HL-60/S4 treated with retinoic acid at 250 ng/mL for 4 days and 3 days (cell line): Measurements from ENCODE around the gene ANKRD65.
"Not testable (repeated sequence)": the region's sequence is repeated elsewhere in the genome, so short reads cannot be mapped to it uniquely, and the experiment has no call there.

Experiments used
- in situ Hi-C: fragments of 300-500 bp; cut with MboI; formaldehyde crosslinking; loops from 2 replicates; pipeline ENCODE4 v1.7.0; 2022; ENCODE audit warnings: low sequenced_read_pairs

Gene ANKRD65

DNA sequence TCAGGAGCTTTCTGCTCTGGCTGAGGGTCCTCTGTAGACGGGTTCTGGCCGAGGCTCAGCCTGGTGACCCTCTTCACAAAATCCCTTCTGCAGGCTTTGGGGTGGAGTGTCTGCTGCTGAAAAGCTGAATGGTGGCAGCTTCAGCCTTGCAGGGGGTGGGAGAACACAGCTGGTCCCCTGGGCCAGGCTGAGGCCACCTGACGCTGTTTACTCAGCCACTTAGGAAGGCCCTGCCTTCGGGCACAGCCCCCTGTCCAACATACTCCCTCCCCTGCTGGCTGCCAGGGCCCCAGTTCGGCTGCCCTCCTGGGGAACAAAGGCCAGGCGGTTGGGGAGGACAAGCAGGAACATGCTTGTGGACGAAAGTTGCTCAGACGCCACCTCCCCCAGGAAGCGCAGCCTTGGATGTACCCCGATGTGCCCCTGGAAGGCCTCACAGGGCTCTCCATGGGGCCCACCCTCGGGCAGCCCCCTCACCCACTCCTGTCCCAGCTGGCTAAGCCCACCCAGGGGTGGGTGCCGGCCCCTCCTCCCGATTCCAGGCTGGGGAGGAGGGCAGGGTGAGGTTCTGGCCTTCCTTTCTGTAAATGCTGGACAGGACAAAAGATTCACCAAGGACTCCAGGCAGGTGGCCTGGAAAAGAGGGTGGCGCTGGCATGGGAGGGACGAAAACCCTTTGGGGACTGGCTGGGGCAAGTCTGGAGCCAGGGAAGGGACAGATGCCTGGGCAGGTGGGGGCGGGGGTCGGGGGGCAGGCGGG is at the start of gene ANKRD65:
Gene ANKRD65, minus strand, starts transcription at position 130 of the 760 bp plus-strand sequence. CDS start 271 bp downstream, outside the sequence.
- in situ Hi-C loops, result no loop called here

DNA sequence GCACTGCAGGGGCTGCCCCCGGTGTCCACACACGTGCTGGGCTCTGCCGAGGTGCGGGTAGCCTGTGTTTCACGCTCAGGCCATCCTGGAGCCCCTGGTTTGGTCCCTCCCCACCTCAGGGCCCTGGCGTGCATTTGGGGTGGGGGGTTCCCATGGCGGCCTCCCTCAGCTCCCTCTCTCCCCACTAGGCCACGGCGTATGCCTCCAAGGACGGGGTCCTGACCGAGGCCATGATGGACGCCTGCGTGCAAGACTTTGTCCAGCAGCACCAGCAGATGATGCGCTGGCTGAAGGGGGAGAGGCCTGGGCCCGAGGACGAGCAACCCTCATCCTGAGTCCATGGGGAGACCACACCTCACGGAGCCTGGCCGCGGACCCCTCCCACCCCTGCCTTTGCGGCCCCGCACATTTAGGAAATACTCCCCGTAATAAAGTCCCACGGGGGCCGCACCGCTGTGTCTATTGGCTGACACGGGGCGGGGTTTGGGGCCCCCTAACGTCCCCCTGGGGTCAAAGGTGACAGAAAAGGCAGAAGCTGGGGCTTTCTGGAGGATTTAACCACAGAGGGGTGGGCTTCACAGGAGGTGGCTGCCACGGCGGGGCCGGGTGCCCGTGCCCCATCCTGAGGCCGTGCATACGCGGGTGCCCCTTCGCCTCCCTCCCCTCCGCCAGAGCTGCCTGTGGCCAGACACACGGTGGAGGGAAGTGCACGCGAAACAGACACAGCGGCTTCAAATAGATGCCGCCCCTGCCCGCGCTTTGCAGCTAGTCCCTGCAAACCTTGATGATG is 47.3 kb upstream of the ANKRD65 start:
- in situ Hi-C loops, result not testable (repeated sequence)

DNA sequence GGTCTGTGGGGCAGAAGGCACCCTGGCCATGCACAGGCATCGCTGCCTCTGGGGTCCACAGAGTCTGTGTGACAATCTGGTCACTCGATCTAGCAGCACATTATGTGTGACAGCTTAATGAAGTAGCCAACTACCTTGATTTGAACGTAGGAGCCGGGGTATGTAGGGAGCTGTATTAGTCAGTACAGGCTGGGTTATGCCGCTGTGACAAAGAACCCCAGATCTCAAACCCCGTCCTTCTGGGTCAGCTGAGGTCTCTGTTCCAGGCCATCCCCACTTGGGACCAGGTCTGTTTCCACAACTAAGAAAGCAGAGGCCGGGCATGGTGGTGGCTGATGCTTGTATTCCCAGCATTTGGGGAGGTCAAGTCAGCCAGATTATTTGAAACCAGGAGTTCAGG is 42.2 kb upstream of the ANKRD65 start:
- in situ Hi-C loops, result no loop called here

DNA sequence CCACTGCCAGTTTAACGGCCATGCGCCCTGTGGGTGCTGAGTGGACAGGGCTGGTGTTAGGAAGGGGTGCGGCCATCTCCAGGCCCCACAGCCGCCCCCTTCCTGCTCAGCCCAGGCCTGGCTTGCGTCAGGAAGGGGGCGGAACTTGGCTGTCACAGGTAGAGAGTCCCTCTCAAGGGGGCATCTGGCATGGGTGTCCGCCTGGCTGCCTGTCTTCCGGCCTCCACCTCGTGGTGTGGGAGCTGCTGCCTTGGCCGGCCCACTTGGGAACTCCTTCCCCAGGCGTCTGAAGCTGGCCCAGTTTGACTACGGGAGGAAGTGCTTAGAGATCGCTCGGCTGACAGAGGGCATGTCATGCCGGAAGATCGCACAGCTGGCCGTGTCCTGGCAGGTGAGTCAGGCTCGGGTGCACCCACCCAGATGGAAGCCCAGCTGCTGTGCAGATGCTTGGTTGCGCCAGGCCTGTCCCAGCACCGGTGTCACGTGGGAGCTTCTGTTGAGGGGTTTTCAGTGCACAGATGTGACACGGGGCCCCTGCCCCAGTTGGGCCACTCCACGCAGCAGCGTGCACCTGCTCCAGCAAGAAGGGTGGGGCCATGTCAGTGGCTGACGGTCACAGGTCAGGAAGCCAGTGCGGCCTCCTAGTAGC is 41.4 kb upstream of the ANKRD65 start:
- in situ Hi-C loops, result no loop called here

DNA sequence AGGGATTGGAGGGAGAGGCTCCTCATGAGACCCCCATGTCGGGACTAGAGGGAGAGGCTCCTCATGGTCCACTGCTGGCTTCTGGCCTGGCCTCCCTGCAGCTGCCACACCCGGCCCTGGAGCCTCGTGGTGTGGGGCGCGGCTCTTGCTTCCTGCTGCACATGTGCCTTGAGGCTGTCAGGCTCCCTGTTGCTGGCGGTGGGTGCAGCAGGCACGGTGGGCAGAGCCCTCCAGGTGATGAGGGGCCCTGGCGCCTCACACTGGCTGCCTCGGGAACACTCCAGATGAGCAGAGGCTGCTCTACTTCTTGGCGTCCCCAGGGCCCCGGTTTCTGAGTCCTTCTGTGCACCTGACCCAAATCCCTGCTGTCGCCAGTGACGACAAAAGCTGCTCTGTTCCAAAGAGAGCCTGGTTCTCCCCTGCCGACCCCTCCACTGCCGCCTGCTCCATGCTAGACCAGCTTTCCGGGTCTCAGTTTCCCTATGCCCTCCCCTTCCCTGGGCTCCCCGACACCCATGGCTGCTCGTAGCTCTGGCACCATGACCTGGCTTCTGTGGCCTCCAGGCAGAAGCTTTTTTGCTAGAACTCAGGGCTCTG is 40.7 kb upstream of the ANKRD65 start:
- in situ Hi-C loops, result no loop called here

DNA sequence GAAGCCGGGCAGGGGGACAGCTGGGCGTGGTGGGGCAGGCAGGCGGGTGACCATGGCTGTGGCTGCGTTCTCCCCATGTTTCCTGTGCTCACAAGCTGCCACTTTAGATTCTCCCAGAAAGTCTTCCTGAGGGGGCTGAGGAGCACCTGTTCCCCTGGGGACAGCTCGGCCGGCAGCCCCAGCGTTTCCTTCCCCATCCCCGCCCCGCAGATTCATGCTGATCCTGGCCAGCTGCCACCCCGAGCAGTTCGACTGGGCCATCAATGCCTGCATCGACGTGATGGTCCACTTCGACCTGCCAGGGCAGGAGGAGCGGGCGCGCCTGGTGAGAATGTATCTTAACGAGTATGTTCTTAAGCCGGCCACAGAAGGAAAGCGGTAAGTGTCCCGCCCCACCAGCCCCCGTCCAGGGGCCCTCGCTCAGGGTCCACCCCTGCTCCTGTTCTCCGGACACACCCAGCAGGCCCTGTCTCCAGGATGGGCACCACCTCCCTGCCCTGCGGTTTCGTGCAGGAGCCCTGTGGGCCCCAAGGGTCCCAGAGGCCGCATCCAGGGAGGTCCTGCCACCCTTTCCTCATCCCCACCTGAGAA is 39.6 kb upstream of the ANKRD65 start:
- in situ Hi-C loops, result no loop called here

DNA sequence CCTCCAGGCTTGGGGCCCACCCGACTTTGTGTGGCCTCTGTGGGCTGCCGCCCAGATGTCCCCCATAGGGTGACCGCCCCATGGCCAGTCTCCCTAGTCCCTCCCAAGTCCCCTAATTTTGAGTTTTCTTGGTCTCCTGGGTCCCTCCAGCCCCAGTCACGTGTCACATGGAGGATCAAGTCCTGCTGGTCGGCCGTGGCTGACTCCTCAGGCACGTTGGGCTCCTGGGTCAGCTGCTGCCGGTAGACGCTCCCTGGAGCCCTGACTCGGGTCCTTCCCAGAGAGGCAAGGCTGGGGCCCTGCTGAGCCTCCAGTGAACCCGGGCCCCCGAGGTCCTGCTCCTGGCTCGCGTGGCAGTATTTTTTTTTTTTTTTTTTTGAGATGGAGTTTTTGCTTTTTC is 38.6 kb upstream of the ANKRD65 start:
- in situ Hi-C loops, result not testable (repeated sequence)

DNA sequence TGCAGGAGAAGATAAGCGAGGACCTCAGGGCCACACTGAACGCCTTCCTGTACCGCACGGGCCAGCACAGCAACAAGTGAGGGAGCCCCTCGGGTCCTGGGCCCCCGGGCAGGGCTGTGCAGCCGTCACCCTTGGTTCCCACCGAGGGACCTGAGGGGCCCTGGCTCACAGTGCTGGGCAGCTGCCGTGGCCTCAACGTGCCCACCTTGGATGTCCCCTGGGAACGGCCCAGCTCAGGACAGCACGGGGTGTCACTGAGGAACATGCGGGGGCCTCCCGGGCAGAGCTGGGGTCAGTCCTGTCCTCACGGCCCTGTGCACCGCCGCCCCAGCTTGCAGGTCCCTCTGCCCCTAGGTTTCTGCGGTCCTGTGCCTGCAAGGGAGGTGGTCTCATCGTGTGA is 38.1 kb upstream of the ANKRD65 start:
- in situ Hi-C loops, result not testable (repeated sequence)

DNA sequence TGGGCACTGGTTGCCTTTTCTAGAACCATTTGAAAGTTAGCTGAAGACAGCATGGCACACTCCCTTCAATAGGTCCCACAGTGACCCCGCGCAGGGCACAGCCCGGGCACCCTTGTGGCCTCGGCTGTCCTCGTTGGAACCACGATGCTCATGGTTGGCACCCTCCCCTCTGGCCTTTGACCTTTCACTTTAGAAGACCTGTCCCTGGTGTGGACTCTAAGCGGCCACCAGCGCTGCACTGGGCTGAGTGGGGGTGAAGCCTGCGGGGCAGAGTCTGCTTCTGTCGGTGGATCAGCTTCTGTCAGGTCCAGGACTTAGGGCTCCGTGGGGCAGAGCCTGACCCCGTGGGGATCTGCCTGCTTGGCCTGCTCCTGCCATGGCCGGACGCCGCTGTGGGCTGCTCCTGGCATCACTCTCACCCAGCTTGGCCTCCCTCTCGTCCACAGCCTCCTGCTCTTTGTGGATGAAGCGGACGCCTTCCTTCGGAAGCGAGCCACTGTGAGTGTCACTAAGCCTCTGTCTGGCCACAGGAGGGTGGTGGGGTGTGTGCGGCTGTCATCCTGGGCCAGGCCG is 35.7 kb upstream of the ANKRD65 start:
- in situ Hi-C loops, result not testable (repeated sequence)

DNA sequence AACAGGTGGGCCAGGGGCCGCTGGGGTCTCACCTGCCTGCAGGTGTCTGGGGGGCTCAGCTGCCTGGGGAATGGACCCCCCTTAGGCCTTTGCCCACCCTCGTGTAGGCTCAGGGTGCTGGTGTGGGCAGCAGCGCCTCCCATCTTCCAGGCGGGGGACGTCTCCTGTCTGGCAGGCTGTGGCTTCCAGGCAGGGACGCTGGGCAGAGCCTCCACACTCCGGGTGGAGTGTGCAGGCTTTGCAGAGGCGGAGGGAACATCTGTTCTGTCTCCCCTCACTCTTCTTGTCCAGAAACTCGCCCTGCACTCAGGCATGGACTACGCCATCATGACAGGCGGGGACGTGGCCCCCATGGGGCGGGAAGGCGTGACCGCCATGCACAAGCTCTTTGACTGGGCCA is 34.9 kb upstream of the ANKRD65 start:
- in situ Hi-C loops, result not testable (repeated sequence)

DNA sequence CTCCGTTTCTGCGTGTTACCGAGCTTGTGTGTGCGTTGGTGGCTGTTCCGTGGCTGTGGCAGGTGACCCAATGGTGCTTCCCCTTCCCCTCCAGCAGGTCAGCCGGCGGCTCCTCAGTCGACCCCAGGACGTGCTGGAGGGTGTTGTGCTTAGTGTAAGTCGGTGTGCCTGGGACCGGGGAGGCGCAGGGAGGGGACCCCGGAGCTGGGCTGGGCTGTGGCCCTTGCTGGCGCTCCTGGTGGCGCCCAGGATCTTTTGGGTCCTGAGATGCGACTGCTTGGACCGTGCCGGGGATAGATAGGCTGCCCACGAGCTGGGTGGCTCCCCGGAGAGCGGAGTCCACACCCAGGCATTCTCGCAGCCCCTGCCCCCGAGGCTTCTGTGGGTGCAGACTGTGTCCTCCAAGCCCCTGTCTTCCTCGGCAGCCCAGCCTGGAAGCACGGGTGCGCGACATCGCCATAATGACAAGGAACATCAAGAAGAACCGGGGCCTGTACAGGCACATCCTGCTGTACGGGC is 34.3 kb upstream of the ANKRD65 start:
- in situ Hi-C loops, result no loop called here

DNA sequence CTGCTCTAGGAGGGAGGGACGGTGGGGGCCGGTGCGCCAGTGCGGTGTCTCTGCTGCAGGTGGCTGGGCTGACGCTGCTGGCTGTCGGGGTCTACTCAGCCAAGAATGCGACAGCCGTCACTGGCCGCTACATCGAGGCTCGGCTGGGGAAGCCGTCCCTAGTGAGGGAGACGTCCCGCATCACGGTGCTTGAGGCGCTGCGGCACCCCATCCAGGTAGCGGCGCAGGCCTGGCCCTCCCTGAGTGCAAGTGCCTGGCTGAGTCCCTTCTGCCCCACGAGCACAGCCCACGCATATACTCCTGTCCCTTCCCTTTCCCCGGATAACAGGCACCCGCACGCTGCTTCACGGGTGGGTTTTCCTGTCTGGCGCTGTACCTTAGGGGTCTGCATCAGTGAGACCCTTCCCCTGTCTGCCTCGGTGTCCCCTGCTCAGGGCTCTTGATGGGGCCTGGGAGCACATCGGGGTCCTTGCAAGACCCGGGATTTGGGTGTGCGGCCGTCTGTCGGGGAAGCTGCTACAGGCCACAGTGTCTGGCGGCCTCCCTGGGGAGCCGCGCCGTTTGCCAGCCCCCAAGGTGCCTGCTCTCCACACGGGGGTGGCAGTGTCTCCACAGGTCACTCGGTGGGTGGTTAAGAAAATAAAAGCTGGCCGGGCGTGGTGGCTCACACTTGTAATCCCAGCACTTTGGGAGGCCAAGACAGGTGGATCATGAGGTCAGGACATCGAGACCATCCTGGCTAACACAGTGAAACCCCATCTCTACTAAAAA is 33.4 kb upstream of the ANKRD65 start:
- in situ Hi-C loops, result not testable (repeated sequence)

DNA sequence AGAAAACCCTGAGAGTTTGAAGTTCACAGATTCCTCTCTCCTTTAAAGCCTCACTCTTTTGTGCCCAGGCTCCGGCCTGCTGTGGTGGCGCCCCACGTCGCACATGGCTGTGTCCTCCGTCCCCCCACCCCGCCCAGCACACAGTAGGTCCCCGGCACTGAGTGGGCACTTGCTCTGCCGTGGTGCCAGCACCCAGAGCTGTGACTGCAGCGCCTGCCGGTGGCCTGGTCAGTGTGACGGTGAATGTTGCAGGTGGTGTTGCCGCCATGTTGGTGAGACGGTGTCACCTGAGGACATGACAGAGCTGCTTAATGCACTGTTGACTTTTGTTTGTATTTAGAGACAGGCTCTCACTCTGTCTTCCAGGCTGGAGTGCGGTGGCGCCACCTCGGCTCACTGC is 31.8 kb upstream of the ANKRD65 start:
- in situ Hi-C loops, result no loop called here

DNA sequence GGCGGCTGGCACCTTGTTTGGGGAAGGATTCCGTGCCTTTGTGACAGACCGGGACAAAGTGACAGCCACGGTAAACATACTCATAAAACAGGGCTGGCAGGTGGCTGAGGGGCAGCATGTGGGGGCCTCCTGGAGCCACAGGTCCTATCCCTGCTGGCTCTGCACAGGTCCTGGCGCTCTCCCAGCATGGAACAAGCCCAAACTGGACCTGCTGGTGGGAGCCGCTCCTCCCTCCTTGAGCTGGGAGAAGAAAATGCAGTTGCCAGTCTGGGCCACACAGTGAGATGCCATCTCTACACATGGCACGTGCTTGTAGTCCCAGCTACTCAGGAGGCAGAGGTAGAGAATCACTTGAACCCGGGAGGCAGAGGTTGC is 31.3 kb upstream of the ANKRD65 start:
- in situ Hi-C loops, result not testable (repeated sequence)

DNA sequence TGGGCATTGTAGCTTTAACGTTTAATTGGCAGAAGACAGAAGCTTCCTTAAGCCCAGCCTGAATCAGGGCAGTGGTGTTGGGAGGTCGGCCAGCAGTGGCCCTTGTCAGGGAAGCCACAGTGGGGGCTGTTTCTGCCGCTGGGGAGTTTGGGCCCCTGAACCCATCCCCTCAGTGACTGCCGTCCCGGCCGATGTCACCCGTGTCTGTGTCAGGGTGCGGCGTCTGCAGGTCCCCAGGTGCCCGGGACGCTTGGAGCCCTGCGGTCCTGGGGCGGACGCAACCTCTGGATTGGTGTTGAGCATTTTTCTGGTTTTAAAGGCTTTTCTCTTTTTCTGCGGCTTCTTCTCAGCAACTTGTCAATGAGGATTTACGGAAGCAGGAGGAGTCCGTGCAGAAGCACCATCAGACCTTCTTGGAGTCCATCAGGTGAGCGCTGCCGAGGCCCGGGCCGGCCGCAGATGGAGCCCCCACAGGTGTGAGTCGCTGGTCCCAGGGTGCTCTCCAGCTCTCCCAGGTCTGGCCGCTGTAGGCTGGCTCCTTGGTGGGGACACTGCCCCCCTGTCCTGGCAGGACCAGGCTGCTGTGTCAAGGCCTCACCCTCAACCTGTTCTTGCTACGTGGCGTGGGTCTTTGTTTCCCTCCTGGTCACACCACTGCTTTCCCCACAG is 30.8 kb upstream of the ANKRD65 start:
- in situ Hi-C loops, result no loop called here

DNA sequence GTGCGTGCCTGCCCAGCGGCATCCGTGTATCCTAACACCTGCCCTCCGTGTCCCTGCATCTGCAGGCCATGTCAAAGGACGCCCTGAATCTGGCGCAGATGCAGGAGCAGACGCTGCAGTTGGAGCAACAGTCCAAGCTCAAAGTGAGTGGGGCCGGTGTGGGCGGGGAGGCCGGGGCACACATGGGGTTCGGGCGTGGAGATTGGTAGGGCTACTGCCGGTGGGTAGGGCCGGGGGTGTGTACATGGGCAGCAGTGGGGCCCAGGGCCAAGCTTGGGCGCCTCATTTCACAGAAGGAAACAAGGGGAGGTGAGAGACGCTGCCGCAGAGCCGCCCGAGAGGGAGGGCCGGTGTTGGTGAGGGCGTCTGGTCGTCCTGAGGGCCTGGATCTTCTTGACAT is 29.5 kb upstream of the ANKRD65 start:
- in situ Hi-C loops, result not testable (repeated sequence)

DNA sequence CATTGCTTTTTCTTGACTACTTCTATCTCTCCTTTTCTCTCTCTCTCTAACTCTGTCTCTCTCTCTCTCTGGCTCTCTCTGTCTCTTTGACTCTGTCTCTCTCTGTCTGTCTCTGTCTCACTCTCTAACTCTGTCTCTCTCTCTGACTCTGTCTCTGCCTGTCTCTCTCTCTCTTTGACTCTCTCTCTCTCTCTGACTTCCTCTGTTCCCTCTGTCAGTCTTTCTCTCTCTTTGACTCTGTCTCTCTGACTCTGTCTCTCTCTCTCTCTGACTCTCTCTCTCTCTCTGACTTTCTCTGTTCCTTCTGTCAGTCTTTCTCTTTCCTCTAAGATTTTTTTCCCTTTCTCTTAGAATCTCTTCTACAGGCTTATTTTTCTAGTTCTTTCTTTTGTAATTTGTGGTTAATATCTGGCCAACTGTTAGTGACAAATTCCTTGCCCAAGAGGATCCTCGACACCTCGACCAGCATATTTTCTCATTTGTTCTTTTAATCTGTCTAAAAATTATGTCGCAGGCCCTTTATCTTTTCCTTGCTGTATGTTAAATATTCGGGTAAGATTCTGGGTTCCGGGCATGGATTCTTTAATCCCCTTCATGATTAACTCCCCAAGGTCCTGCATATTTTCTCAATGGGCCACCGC is 28.1 kb upstream of the ANKRD65 start, which contains the start of gene ATAD3C:
Gene ATAD3C, plus strand, starts transcription at position 591 of the 641 bp plus-strand sequence. CDS start 995 bp downstream, outside the sequence.
- in situ Hi-C loops, result no loop called here

DNA sequence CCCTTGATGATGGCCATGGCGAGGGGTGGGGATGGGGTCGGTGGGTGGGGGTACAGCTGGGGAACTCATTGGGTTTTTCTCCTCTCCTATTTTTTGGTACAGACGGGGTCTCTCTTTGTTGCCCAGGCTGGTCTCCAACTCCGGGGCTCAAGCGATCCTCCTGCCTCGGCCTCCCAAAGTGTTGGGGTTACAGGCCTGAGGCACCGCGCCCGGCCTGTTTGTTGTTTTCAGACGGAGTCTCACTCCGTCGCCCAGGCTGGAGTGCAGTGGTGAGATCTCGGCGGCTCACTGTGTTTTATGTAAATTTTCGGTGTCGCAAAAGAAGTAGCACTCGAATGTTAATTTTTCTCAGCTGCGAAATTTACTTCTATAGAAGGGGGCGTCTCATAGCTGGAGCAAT is 25.6 kb upstream of the ANKRD65 start:
- in situ Hi-C loops, result not testable (repeated sequence)
